T-helper 1 cell treated with Interleukin-12 subunit alpha and Interleukin-12 subunit beta and Interleukin-4 antibody, amounts not matched to agents 30 μg/mL and 1 μg/mL, for 36 hours (primary cell): ENCODE results near the gene HDGFL3.

Source experiments
- H3K27ac Mint-ChIP-seq: one replicate; pipeline ENCODE4 v1.8.0; 2021; ENCODE audit warnings: mild to moderate bottlenecking, mixed read lengths
- H3K27me3 Mint-ChIP-seq: one replicate; pipeline ENCODE4 v1.8.0; 2021; ENCODE audit warnings: low read depth, mixed read lengths
- H3K36me3 Mint-ChIP-seq: one replicate; pipeline ENCODE4 v1.8.0; 2021; ENCODE audit warnings: low read depth, mixed read lengths
- H3K4me1 Mint-ChIP-seq: one replicate; pipeline ENCODE4 v1.8.0; 2021; ENCODE audit warnings: low read depth, mixed read lengths
- H3K4me3 Mint-ChIP-seq: one replicate; pipeline ENCODE4 v1.8.0; 2021; ENCODE audit warnings: mild to moderate bottlenecking, moderate library complexity, mixed read lengths
- H3K9me3 Mint-ChIP-seq: one replicate; pipeline ENCODE4 v1.8.0; 2021; ENCODE audit warnings: mixed read lengths

Gene HDGFL3

DNA sequence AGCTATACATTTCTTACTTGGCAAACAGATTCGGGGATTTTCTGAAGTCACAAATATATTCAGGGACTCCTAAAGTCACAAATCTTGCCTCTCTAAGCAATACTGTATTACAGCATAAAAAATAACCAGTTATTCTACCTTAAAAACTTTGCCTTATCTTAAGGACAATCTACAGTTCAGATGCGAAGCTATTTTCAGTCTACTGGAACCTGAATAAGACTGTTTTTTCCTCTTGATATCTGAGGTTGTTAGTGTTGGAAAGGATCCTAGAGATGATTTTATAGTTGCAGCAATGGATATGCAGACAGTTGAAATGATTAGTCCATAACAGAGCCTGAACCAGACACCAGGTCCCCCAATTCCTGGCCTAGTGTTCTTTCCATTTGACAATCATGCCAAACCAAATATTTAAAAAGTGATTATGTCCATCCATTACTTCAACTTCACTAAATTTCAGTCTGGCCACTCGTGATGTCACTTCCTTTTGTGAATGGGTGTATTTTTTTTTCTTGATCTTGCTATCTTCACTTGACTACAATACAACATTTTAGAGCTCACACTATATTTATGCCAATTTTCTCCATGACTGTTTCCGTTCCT is 1.8 kb downstream of the HDGFL3 start:
- H3K9me3 Mint-ChIP-seq: no peaks in the 10 kb centered on the region
- H3K36me3 Mint-ChIP-seq: peaks cover 23% of the 10 kb centered on the region
- H3K27me3 Mint-ChIP-seq: peaks cover 45% of the 10 kb centered on the region
- H3K4me3 Mint-ChIP-seq: peak overlapping the region; percentile 96
- H3K4me1 Mint-ChIP-seq: peaks cover 29% of the 10 kb centered on the region
- H3K27ac Mint-ChIP-seq: peak overlapping the region; percentile 91

DNA sequence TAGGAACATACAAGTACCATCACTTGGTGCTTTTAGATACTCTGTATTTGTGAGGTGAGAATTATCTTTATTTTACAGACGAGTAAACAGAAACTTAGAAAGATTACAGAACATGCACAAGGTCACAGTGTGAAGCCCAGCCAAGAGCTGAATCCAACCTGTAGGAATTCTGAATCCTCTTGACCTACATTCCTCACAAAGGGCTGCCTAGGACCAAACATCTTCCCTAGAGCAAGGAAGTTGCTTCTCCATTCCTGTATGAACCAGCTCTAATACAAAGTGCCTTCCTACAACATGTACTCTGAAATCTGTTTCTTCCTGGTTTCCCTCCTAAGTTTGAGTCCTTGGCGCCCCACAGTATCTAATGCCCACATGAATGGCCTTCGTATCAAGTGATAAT is 2.9 kb downstream of the HDGFL3 start:
- peaks cover 45% of the 10 kb centered on the region for H3K27me3 Mint-ChIP-seq
- peaks cover 23% of the 10 kb centered on the region for H3K36me3 Mint-ChIP-seq

DNA sequence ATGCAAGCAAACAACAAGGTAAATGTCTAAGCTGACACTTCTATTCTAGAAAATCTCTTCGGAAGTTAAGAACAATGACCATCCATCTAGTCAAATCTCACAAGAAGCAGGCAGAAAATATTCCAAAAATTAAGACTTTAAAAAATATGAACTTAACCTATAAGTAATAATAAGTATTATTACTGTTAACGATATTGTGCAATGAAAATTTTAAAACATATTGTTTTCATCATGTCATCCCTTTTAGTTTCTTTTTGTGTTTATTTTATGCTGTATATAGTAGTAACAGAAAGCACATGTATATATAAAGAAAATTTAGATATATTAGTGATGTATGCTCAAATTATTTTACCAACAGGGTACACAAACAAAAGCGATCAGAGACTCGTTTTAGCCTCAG is 4.1 kb downstream of the HDGFL3 start:
- Mint-ChIP-seq H3K27ac (no peak overlapping the region), H3K36me3 (peaks cover 24% of the 10 kb centered on the region), H3K4me1 (peaks cover 48% of the 10 kb centered on the region), H3K27me3 (peaks cover 45% of the 10 kb centered on the region), H3K4me3 (no peak overlapping the region), H3K9me3 (no peaks in the 10 kb centered on the region)

More for the DNA sequence above, 2.9 kb downstream of the HDGFL3 start:
- Mint-ChIP-seq H3K4me3 (peak overlapping the region; percentile 55), H3K9me3 (no peaks in the 10 kb centered on the region), H3K4me1 (peaks cover 37% of the 10 kb centered on the region), H3K27ac (no peak overlapping the region)

- peak overlapping the region; percentile 71 for H3K27ac Mint-ChIP-seq
- no peaks in the 10 kb centered on the region for H3K9me3 Mint-ChIP-seq
- H3K4me1 Mint-ChIP-seq: peaks cover 50% of the 10 kb centered on the region
- peaks cover 42% of the 10 kb centered on the region for H3K27me3 Mint-ChIP-seq
- peak overlapping the region; percentile 45 for H3K4me3 Mint-ChIP-seq
- peaks cover 17% of the 10 kb centered on the region for H3K36me3 Mint-ChIP-seq
Observed at GRCh38 chr15:83200589-83200988, 7.0 kb downstream of the HDGFL3 start.

DNA sequence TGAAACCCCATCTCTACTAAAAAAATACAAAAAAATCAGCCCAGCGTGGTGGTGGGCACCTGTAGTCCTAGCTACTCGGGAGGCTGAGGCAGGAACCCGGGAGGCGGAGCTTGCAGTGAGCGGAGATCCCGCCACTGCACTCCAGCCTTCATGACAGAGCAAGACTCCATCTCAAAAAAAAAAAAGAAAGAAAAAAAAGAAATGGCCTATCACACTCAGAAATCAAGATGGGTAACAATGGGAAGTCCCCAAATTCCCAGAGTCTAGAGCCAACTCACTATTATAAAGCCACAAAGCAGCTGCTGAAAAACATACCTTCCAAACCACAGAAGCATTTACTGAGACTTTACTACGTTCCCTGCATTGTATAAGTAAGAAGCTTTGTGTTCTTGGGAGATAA is 7.5 kb downstream of the HDGFL3 start:
- no peaks in the 10 kb centered on the region for H3K9me3 Mint-ChIP-seq
- H3K4me3 Mint-ChIP-seq: peak overlapping the region; percentile 45
- peaks cover 50% of the 10 kb centered on the region for H3K4me1 Mint-ChIP-seq
- H3K36me3 Mint-ChIP-seq: peaks cover 17% of the 10 kb centered on the region
- peaks cover 46% of the 10 kb centered on the region for H3K27me3 Mint-ChIP-seq
- peak overlapping the region; percentile 71 for H3K27ac Mint-ChIP-seq

- H3K36me3 Mint-ChIP-seq: peaks cover 17% of the 10 kb centered on the region
- H3K27me3 Mint-ChIP-seq: peaks cover 47% of the 10 kb centered on the region
- H3K9me3 Mint-ChIP-seq: no peaks in the 10 kb centered on the region
- peaks cover 50% of the 10 kb centered on the region for H3K4me1 Mint-ChIP-seq
- H3K4me3 Mint-ChIP-seq: peak overlapping the region; percentile 46
- H3K27ac Mint-ChIP-seq: peak overlapping the region; percentile 66
Observed at GRCh38 chr15:83199288-83199687, 8.3 kb downstream of the HDGFL3 start.

DNA sequence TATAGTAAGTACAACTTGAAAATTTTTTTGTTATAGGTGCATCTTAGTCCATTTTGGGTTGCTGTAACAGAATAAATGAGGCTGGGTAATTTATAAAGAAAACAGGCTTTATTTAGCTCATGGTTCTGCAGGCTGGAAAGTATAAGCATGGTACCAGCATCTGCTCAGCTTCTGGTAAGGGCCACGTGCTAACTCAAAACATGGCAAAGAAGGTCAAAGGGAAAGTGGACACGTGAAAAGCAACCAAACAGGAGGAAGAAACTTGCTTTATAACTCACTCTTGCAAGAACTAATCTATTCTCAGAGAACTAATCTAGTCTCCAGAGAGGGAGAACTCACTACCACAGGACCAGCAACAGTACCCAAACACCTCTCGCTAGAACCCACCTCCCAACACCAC is 9.1 kb downstream of the HDGFL3 start:
- H3K4me3 Mint-ChIP-seq: no peak overlapping the region
- H3K27ac Mint-ChIP-seq: peak overlapping the region; percentile 66
- peaks cover 19% of the 10 kb centered on the region for H3K36me3 Mint-ChIP-seq
- H3K9me3 Mint-ChIP-seq: no peaks in the 10 kb centered on the region
- peaks cover 47% of the 10 kb centered on the region for H3K27me3 Mint-ChIP-seq
- H3K4me1 Mint-ChIP-seq: peaks cover 49% of the 10 kb centered on the region

- peaks cover 47% of the 10 kb centered on the region for H3K27me3 Mint-ChIP-seq
- peaks cover 4% of the 10 kb centered on the region for H3K9me3 Mint-ChIP-seq
- no peak overlapping the region for H3K27ac Mint-ChIP-seq
- H3K4me1 Mint-ChIP-seq: peaks cover 29% of the 10 kb centered on the region
- peaks cover 25% of the 10 kb centered on the region for H3K36me3 Mint-ChIP-seq
- no peak overlapping the region for H3K4me3 Mint-ChIP-seq
Observed at GRCh38 chr15:83194528-83194927, 13.1 kb downstream of the HDGFL3 start.

DNA sequence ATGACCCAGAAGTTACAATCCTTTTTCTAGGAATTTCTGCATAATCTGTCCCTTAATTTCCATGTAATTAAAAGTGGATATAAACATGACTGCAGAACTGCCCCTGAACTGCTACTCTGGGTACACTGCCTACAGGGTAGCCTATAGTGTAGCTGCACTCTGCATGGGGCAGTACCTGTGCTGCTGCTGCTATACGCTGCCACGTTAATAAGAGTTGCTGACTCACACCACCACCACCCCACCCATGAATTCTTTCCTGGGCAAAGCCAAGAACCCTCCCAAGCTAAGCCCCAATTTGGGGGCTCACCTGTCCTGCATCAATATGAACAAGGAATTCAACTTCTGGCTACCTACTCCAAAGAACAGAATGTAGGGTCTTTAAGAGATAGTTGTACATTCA is 13.9 kb downstream of the HDGFL3 start:
- peaks cover 4% of the 10 kb centered on the region for H3K9me3 Mint-ChIP-seq
- H3K27me3 Mint-ChIP-seq: peaks cover 56% of the 10 kb centered on the region
- peaks cover 30% of the 10 kb centered on the region for H3K36me3 Mint-ChIP-seq
- H3K4me3 Mint-ChIP-seq: no peak overlapping the region
- no peak overlapping the region for H3K27ac Mint-ChIP-seq
- peaks cover 21% of the 10 kb centered on the region for H3K4me1 Mint-ChIP-seq

DNA sequence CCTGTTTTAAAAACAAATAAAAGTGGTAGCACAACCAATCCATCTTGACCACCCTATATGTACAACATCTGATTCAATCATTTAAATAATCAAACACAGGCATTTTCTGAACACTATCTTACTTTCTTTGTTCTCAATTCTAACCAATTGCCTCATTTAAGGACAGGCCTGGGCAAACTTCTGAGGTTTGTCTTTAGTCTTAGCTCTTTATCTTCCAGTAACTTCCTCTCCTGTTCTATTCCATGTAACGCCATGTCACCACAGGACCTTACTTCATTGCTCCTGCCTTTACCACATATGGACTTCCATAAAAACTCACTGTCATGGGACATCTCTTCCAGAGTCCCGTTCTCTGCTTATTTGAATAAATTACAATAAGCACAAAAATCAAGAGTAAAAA is 14.9 kb downstream of the HDGFL3 start:
- peaks cover 15% of the 10 kb centered on the region for H3K4me1 Mint-ChIP-seq
- peaks cover 4% of the 10 kb centered on the region for H3K9me3 Mint-ChIP-seq
- H3K27ac Mint-ChIP-seq: no peak overlapping the region
- H3K36me3 Mint-ChIP-seq: peaks cover 32% of the 10 kb centered on the region
- peaks cover 58% of the 10 kb centered on the region for H3K27me3 Mint-ChIP-seq
- H3K4me3 Mint-ChIP-seq: no peak overlapping the region

DNA sequence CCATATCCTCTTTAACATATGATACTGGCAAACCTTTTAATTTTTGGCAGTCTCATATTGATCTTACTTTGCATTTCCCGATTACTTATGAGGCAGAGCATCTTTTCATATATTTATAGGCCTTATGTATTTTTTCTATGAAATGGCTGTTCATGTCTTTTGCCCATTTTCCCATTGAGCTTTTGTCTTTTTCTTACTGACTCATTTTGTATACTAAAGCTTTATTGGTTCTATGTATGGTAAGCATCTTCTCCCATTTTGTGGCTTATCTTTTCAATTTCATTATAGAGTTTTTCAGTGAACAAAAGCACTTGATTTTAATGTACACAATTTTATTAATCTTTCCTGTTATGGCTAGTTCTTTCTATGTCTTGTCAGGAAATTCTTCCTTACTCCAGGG is 17.2 kb downstream of the HDGFL3 start:
- Mint-ChIP-seq H3K27me3 (peaks cover 49% of the 10 kb centered on the region), H3K4me3 (no peak overlapping the region), H3K36me3 (peaks cover 34% of the 10 kb centered on the region), H3K27ac (no peak overlapping the region), H3K4me1 (peaks cover 11% of the 10 kb centered on the region), H3K9me3 (peaks cover 4% of the 10 kb centered on the region)

GRCh38 chr15:83185561-83185960 is 22.1 kb downstream of the HDGFL3 start:
- peaks cover 19% of the 10 kb centered on the region for H3K27me3 Mint-ChIP-seq

GRCh38 chr15:83178869-83179325 is 28.7 kb downstream of the HDGFL3 start:
- Mint-ChIP-seq H3K4me1 (peaks cover 22% of the 10 kb centered on the region), H3K27me3 (peaks cover 24% of the 10 kb centered on the region), H3K4me3 (no peak overlapping the region), H3K36me3 (peaks cover 15% of the 10 kb centered on the region), H3K9me3 (no peaks in the 10 kb centered on the region), H3K27ac (no peak overlapping the region)

More at GRCh38 chr15:83185561-83185960, 22.1 kb downstream of the HDGFL3 start:
- Mint-ChIP-seq H3K9me3 (no peaks in the 10 kb centered on the region), H3K27ac (no peak overlapping the region), H3K36me3 (peaks cover 15% of the 10 kb centered on the region), H3K4me1 (peaks cover 3% of the 10 kb centered on the region), H3K4me3 (no peak overlapping the region)

DNA sequence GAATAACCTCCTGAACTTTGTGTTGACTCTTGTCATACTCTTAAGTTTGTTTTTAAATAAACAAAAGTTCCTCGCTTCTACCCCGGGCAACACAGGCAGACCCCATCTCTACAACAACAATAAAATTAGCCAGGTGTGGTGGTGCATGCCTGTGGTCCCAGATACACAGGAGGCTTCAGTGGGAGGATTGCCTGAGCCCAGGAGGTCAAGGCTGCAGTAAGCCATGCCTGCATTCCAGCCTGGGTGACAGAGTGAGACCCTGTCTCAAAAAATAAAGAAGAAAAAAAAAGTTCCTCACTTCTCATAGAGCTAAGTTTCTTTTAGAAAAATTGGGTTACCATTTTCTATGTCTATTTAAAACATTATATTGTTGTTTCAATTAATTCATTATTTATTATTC is 29.2 kb downstream of the HDGFL3 start:
- H3K9me3 Mint-ChIP-seq: no peaks in the 10 kb centered on the region
- no peak overlapping the region for H3K4me3 Mint-ChIP-seq
- peaks cover 17% of the 10 kb centered on the region for H3K36me3 Mint-ChIP-seq
- H3K27ac Mint-ChIP-seq: no peak overlapping the region
- peaks cover 28% of the 10 kb centered on the region for H3K27me3 Mint-ChIP-seq
- H3K4me1 Mint-ChIP-seq: peaks cover 24% of the 10 kb centered on the region

- no peak overlapping the region for H3K27ac Mint-ChIP-seq
- peaks cover 33% of the 10 kb centered on the region for H3K27me3 Mint-ChIP-seq
- peaks cover 25% of the 10 kb centered on the region for H3K4me1 Mint-ChIP-seq
- peaks cover 8% of the 10 kb centered on the region for H3K9me3 Mint-ChIP-seq
- H3K4me3 Mint-ChIP-seq: no peak overlapping the region
- peaks cover 28% of the 10 kb centered on the region for H3K36me3 Mint-ChIP-seq
Observed at GRCh38 chr15:83174891-83175290, 32.7 kb downstream of the HDGFL3 start.
